Measurements from ENCODE around the gene COL20A1.
"Not testable (repeated sequence)": the region's sequence is repeated elsewhere in the genome, so short reads cannot be mapped to it uniquely, and the experiment has no call there.

The COL20A1 gene

GRCh38 chr20:63365601-63366389, 72.8 kb downstream of the COL20A1 start:
- no peak for DNase-seq

GRCh38 chr20:63366390-63367365, 73.7 kb downstream of the COL20A1 start:
- DNase-seq, result no peak

GRCh38 chr20:63367446-63368055, 74.6 kb downstream of the COL20A1 start:
- no peak for DNase-seq

DNA sequence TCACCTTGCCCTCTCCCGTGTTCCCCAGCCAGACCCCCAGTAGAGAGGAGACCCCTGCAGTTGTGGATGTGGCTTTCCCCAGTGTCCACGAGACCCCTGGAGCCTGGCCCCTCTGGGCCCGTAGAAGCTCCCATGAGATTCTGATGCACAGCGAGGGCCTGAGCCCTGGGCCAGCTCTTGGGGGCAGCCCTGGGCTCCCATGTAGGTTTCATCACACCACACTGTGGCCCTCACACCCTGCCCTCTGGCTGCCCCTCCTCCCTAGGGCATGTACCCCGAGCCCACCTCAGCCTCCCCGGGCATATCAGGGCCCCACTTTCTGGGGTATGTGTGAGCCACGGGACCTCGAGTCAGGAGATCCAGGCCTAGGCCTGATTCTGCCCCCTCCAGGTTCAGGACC, 75.2 kb downstream of the COL20A1 start:
- no peak for DNase-seq

DNA sequence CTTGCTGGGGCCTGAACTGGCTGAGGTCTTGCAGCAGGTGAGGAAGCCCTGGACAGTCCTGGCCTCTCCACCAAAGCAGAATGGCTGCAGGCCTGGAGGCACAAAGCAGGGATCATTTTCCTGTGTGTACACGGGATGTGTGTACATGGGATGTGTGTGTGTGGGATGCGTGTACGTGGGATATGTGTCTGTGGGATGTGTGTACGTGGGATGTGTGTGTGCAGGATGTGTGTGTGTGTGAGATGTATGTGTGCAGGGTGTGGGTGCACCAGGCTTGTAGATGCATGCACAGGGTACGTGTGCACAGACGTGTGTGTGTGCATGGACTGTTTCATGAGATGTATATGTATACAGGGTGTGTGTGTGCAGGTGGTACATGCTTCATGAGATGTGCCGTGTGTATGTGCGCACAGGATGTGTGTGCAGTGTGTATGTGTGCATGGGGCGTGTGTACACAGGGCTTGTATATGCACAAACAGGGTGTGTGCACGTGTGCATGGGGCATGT, 76.1 kb downstream of the COL20A1 start:
- no peak for DNase-seq

GRCh38 chr20:63369724-63370617, 77.0 kb downstream of the COL20A1 start:
- no peak for DNase-seq

DNA sequence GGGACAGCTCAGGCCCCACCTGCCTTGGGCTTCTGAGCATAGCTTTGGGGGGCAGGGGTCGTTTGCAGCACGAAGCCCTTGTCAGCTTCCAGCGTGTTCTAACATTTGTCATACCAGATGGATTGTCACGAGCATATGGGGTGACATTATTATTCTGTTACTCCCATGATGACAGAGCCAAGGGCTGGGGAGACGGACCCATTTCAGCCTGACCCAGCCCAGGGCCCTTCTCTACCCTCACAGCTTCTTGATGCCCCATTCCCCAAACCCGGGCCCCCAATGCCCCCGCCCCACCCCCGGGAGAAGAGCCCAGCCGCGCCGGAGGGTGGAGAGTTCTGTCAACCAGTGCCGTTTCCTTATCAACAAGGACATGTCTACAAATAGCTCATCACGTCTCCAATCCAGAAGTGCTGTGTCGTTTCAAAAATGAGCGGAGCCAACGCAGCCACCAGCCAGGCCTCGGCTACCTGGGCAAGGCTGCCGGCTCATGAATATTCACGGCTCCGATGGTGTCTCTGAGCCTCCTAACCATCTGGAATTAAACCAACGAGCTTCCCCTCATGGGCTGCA, 77.7 kb downstream of the COL20A1 start:
- DNase-seq, result no peak

DNA sequence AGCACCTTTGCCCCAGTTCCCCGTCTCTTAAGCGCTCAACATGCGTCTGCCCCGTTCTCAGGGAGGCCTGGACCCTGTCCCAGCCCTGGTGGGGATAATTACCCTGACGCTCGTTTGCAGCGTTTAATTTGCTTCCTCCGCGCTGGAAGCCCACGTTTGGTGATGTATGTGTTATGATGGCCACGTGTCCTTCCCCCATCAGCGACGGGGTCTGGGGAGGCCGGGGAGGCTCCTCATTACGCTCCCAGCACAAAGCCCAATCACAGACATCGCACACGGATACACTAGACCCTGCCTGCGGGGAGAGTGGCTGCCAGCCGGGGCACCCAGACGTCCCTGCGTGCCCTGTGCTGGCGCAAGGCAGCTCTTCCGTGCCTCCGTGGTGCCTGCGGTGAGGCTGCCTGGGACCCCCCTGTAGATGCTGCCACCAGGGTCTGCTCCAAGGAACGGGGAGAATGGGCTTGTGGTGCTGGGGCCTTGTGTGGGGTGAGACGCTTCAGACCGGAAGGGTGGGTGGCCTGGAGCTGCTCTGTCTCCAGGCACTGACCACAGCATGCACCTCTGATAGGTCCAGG, 78.4 kb downstream of the COL20A1 start:
- no peak for DNase-seq

- no peak for DNase-seq
Observed at GRCh38 chr20:63372971-63373885, 80.2 kb downstream of the COL20A1 start.

- DNase-seq, result no peak
Observed at GRCh38 chr20:63373996-63374395, 81.0 kb downstream of the COL20A1 start.

DNA sequence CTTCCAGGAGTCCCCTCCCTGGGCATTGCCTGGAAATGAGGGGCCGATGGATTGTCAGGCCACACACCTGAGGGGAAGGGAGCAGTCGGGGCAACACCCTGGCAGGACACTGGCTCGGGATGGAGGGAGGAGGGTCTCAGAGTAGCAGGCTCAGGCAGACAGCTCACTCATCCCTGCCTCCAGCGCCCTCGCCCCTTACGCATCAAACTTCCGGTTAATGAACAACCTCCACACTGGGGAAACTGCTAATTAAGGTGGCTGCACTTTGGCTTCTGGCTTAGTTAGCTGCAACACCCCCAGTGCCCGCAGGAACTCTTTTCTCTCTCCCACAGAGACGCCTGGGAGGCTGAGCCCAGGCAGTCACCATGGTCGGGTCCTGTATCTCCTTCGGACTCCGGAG, 81.5 kb downstream of the COL20A1 start:
- DNase-seq, result no peak

GRCh38 chr20:63375438-63375837, 82.5 kb downstream of the COL20A1 start:
- DNase-seq, result no peak

- DNase-seq, result no peak
Observed at GRCh38 chr20:63376283-63377250, 83.6 kb downstream of the COL20A1 start.

DNA sequence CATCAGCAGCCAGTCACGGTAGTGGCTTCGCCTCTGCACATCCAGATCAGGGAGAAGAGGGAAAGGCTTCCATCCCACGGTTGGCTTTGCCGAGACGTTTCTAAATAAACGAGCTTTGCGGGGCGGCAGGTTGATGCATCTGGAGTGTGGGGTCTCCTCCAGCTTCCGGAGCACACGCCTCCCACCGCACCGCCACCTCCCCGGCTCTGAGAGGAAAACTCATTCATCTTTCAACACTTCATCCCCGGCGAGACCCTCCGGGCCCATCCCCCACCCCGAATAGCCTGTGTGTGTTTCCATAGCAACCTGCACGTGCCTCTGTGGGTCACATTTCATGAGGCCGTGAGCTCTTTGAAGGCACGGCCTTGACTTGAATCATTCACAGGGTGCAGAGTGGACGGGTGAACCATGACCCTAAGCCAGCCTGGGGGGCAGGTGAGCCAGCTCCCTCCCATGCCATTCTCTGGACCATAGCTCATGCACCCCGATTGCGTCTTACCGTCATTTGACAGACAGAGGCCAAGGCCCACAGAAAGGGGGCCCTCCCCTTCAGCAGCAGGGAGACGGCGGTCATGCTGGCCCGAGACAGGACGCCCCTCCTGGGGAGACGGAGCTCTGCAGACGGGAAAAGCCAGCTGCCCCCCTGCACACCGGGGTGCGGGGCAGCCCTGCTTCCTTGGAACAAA, 84.4 kb downstream of the COL20A1 start:
- no peak for DNase-seq

GRCh38 chr20:63377951-63378381, 85.0 kb downstream of the COL20A1 start:
- no peak for DNase-seq

DNA sequence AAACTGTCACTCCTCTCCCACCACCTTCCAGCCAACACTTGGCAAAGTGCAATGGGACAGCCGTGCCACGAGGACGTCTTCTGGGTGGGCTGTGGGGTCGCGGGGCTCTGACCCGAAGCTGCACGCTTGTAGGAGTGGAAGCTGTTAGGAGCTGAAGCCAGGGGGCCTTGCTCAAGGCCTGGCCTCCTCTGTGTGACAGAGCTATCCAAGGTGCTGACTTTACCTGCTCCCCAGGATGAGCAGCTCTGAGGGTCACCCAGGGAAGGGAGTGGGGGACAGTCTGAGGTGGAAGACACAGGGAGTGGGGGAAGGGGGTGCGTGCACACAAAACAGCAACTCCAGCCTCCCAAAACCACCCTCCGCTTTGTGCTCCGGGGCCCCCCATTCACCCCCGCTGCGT, 85.6 kb downstream of the COL20A1 start:
- DNase-seq, result no peak

DNA sequence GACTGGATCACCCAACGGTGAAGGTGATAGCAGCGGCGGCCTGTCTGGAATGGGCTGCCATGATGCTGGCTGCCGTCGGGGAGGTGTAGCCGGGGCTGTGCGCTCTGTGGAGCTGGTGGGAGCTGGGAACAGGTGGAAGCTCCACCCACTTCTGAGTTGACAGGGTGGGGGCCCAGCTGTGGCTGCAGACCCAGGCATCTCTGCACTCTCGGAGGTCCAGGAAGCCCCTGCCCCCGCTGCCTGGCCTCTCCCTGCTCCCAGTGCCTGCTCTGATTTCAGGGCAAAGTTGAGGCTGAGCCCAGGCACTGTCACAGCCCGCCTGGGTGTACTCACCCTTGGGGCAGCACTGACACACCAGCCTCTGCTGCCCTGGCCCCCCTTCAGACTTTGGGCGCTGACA, 86.3 kb downstream of the COL20A1 start:
- DNase-seq, result no peak

DNA sequence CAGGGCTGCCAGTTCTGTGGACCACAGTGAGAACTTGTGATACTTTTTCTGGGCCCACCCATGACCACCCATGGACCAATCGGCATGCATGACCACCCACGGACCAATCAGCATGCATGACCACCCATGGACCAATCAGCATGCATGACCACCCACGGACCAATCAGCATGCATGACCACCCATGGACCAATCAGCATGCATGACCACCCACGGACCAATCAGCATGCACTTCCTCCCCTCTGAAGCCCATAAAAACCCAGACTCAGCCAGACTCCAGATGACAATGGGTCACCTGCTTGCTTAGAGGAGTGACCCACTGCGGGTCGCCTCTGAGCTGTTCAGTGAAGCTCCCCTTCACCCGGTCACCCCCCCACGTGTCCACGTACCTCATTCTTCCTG, 86.9 kb downstream of the COL20A1 start:
- not testable (repeated sequence) for DNase-seq
